Stimulated activated CD8-positive, alpha-beta memory T cell treated with anti-CD3 and anti-CD28 coated beads, Interleukin-12 subunit alpha, Interleukin-12 subunit beta, amount 100 ng/mL, for 24 hours (primary cell): Measurements from ENCODE around the gene HEPN1.
"Not testable (repeated sequence)": the region's sequence is repeated elsewhere in the genome, so short reads cannot be mapped to it uniquely, and the experiment has no call there.

Experiments used
- DNase-seq: peaks from one replicate; pipeline ENCODE4 v3.0.0-alpha.2; 2020; ENCODE audit errors: extremely low read depth

Gene HEPN1

GRCh38 chr11:124942466-124943253 is 23.6 kb downstream of the HEPN1 start:
- no peak for DNase-seq

- DNase-seq, result no peak
These were observed 24.2 kb downstream of the HEPN1 start for GRCh38 chr11:124943254-124943616.

- DNase-seq, result no peak
These were observed 24.7 kb downstream of the HEPN1 start for GRCh38 chr11:124943741-124944140.

DNA sequence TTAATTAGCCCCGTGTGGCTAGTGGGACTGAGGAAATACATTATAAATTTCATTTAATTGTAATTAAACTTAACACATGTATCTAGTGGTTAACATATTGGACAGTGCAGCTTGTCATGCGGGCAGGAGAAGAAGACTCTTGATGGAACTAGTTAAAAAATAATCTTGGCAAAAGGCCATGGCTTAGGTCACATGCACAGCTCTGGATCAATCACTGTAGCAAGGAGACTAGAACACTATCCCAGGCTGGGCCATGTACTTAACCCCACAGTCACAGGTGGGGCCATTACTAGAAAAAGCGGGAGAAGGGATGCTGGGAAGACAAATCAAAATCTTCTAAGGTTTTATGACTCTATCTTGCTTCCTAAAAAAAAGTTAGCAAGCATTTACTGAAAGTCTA is 25.5 kb downstream of the HEPN1 start:
- DNase-seq, result no peak

DNA sequence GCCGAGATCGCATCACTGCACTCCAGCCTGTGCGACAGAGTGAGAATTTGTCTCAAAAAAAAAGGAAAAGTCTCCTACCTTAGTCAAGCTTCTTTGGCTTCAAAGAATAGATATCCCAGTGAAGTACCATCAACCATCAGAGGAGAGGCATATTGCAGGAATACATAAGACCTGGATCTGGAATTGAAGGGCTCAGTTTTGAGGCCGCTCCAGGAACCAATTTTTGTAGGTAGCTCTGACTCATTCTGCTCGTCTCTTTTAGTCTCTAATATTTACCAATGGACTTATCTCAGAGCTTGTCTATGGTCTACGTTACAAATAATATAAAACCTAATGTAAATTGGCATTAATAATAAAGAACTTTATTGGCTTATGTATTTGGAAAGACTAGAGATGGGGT is 26.8 kb downstream of the HEPN1 start:
- no peak for DNase-seq

DNA sequence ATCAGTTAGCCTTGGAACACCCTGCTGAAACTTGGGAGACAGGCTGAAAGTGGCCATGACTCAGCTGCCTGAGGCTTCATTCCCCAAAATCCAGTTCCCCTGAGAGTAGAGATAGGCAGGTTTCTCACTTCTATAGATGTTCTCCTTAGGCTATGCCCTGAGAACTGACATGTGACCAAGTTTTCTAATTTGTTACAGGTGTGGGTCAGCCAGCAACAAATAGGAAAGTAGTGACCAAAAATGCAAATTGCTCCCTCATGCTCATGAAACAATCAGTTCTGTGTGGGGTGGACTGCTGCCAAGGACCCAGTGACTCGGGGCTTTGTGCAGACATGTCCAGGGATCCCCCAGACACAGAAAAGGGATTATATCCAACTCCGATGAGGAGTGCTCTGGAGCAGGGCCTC is 27.7 kb downstream of the HEPN1 start:
- no peak for DNase-seq

GRCh38 chr11:124950601-124951330 is 31.7 kb downstream of the HEPN1 start:
- DNase-seq, result no peak

GRCh38 chr11:124951341-124951740 is 32.3 kb downstream of the HEPN1 start:
- DNase-seq, result no peak

- DNase-seq, result peak; percentile 94
These were observed 34.9 kb downstream of the HEPN1 start, which contains the start of gene CCDC15 for GRCh38 chr11:124953753-124954589. TSS of gene CCDC15 (plus strand) at chr11:124954202. CDS start at chr11:124954733, 531 bp downstream.

DNA sequence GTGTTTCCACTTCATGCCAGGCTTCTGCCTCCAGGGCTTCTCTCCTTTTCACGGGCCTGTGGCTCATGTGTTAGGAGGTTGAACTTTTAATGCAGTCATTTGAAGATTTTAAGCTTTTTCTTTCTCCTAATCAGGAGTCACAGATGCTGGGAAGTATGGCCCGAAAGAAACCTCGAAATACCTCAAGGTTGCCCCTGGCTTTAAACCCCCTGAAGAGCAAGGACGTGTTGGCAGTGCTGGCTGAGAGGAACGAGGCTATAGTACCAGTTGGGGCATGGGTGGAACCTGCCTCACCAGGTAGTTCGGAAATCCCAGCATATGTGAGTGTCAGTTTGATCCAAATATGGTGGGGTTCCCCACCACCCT is 35.5 kb downstream of the HEPN1 start:
- DNase-seq, result no peak

DNA sequence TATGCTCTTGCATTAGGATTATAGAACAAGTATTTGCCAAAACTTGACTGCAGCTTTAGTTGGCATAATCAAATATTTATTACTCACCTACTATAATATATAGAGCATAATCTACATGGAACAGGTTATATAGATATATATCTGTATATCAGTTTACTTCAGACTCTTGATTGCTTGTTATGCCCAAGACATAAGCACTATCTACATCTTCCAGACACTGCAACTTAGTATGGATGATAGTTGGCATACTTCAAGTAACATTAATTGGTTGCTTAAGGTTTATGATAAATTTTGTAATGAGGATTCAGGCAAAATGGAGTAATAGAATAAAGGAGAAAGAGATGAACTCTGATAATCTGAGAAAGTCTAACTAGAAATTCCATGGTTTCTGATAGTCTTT is 36.0 kb downstream of the HEPN1 start:
- no peak for DNase-seq

GRCh38 chr11:124961972-124962609 is 43.0 kb downstream of the HEPN1 start:
- no peak for DNase-seq

DNA sequence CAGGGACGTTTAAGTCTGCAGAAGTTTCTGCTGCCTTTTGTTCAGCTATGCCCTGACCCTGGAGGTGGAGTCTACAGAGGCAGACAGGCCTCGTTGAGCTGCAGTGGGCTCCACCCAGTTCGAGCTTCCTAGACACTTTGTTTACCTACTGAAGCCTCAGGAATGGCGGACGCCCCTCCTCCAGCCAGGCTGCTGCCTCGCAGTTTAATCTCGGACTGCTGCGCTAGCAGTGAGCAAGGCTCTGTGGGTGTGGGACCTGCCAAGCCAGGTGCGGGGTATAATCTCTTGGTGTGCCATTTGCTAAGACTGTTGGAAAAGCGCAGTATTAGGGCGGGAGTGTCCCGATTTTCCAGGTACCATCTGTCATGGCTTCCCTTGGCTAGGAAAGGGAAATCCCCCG is 49.1 kb downstream of the HEPN1 start:
- DNase-seq, result not testable (repeated sequence)
